Epithelial cell of esophagus (primary cell): Measurements from ENCODE around the gene ATP5F1D.

Experiments
- DNase-seq: peaks from one replicate; pipeline ENCODE4 v3.0.0; 2010; ENCODE audit warnings: low read depth
- H3K4me3 ChIP-seq: 2 replicates; pipeline ENCODE4 v1.5.1; 2011; ENCODE audit warnings: mild to moderate bottlenecking, low read length, control low read depth
- CTCF ChIP-seq: IDR thresholded peaks from 2 replicates; pipeline ENCODE4 v1.5.1; 2011; ENCODE audit warnings: low read depth, mild to moderate bottlenecking, low read length, control low read depth, inconsistent platforms; ENCODE audit not compliant: insufficient read depth; ENCODE audit errors: missing control alignments

ATP5F1D gene

DNA sequence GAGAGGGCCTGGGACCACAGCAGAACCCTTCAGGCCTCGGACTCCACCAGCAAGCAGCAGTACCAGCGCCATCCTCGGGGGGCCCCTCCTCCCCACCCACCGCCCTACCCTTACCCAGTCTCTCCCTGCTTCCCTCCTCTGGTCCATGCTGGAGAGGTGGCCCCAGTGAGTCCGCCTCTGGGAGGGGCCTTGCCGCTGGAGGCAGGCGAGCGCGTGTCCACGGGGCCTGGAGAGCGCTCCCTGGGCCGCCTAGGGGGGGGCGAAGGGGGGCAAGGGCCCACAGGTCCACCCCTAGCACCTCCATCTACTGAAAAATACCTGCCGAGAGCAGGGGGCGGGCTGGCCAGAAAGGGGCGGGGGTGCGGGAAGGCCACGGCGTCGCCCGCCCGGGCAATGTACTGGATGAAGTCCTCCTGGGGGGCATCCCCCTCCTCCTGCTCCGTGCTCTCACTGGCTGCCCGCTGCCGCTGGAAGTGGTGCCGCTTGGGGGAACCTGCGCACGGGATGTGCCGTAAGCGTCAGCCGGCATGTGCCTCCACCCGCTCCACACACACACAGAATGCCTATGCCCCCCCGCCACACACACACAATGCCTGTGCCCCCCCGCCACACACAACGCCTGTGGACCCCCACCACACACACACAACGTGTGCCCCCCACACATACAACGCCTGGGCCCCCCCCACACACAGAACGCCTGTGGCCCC is 10.6 kb upstream of the ATP5F1D start:
- DNase-seq, result no peak
- TF ChIP-seq CTCF, result no peak
- H3K4me3 ChIP-seq, result no peak overlapping the region

DNA sequence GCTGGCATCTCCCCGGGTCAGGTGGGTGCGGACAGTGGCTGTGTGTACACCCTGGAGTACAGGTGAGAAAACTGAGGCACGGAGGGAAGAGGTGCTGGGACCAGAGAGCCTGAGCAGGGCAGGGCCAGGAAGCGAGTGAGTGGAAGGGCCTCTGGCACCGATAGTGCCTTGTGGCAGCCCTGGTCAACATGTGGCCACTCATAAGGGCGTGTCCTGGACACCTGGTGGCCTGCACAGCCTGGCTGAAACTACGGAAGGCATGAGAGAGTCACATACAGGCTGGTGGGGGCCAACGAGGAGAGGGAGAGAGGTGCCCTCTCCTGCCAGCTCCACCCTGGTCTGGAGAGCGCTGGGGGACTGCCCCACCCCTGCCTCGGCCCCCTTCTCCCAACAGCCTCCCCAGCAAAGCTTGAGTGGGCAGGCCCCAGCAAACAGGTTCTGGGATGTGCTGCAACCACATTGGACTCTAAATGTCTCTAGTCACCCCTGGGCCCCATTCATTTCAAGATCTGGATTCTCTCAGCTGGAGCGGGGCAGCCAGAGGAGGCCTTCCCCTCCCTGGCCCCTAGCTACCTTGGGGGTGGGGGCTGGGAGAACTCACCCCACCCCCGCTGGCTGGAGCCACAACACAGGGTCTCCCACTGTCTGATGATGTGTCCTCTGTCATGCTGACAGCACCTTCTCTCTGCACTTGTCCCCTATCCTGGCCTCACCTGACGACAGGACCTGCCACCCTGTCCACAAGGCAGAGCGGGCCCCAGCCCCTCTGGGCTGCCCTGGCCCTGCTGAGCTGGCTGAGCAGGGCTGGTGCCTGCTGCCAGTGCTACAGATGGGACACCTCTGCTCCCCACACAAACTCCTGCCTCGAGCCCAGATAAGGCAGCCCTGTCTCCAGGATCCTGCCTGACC is 9.6 kb upstream of the ATP5F1D start:
- no peak for TF ChIP-seq CTCF
- no peak overlapping the region for H3K4me3 ChIP-seq
- DNase-seq, result no peak

GRCh38 chr19:1232652-1233072 is 8.9 kb upstream of the ATP5F1D start:
- no peak for TF ChIP-seq CTCF
- no peak overlapping the region for H3K4me3 ChIP-seq
- peak; percentile 50 for DNase-seq

GRCh38 chr19:1233115-1233667 is 8.4 kb upstream of the ATP5F1D start:
- no peak for DNase-seq
- no peak for TF ChIP-seq CTCF
- no peak overlapping the region for H3K4me3 ChIP-seq

GRCh38 chr19:1234051-1234954 is 7.2 kb upstream of the ATP5F1D start:
- no peak overlapping the region for H3K4me3 ChIP-seq
- TF ChIP-seq CTCF, result no peak
- no peak for DNase-seq

GRCh38 chr19:1234955-1235380 is 6.6 kb upstream of the ATP5F1D start:
- no peak overlapping the region for H3K4me3 ChIP-seq
- DNase-seq, result no peak
- TF ChIP-seq CTCF, result no peak
